Activated T-helper 2 cell treated with anti-CD3 and anti-CD28 coated beads, Interferon-gamma antibody, Interleukin-2, Interleukin-4, amounts not matched to agents 10 μg/mL and 5 μg/mL and 100 μg/mL, durations not matched to agents 14 hours and 24 hours and 36 hours (primary cell): ENCODE results near the gene FDXR. TPM values are rescaled to one million over a fixed set of nuclear protein-coding genes. Genes with fewer than 3 reads are reported as not detected.

Source experiments
- DNase-seq: peaks from one replicate; pipeline ENCODE4 v3.0.0; 2021; ENCODE audit warnings: low spot score
- H3K27ac Mint-ChIP-seq: one replicate; pipeline ENCODE4 v1.8.0; 2021; ENCODE audit warnings: mixed read lengths
- H3K27me3 Mint-ChIP-seq: one replicate; pipeline ENCODE4 v1.8.0; 2021; ENCODE audit warnings: low read depth, mixed read lengths
- H3K36me3 Mint-ChIP-seq: one replicate; pipeline ENCODE4 v1.8.0; 2021; ENCODE audit warnings: low read depth, mixed read lengths
- H3K4me1 Mint-ChIP-seq: one replicate; pipeline ENCODE4 v1.8.0; 2021; ENCODE audit warnings: low read depth, mixed read lengths
- H3K4me3 Mint-ChIP-seq: one replicate; pipeline ENCODE4 v1.8.0; 2021; ENCODE audit warnings: low read depth, mild to moderate bottlenecking, moderate library complexity, mixed read lengths
- H3K9me3 Mint-ChIP-seq: one replicate; pipeline ENCODE4 v1.8.0; 2021; ENCODE audit warnings: mixed read lengths
- intact Hi-C: fragments of 100-400 bp; cut with micrococcal nuclease; formaldehyde crosslinking; loops from one replicate; pipeline ENCODE4 v1.15.1; 2023
- total RNA-seq: library from RNA; stranded (reverse); gene quantifications from 2 replicates; pipeline ENCODE4 v1.2.3, GENCODE V29; 2022

Gene FDXR
- total RNA-seq, 1 donor from 2014 or later: 17.8 TPM

DNA sequence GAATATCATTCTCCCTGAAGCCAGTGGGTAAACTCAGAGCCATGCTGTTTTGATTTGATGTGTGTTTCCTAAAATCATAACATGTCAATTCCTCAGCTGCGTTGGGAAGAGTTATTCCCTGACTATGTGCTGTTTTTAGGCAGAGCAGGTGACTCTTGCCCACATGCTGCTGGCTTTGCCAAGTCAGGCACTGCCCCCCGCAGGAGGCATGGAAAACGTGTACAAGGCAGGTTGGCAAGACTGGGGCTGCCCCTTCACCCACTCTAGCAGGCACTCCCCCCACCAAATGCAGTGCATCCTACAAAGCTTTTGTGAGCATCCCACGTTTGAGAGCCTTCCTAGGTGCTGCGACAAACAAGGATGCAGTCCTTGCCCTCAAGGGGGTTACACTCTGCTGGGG lies 58.3 kb downstream of the FDXR start:
- Mint-ChIP-seq H3K9me3 (no peaks in the 10 kb centered on the region), H3K27ac (no peak overlapping the region), H3K4me1 (peaks cover 9% of the 10 kb centered on the region), H3K27me3 (no peaks in the 10 kb centered on the region), H3K4me3 (no peak overlapping the region), H3K36me3 (peaks cover 12% of the 10 kb centered on the region)
- no peak for DNase-seq
- intact Hi-C loops: no loop called here

Other genes with a start within 250 kb of the FDXR start
- not detected in 2 replicates for gene CD300E, start 249.3 kb downstream of the FDXR start, total RNA-seq
- gene CD300LF, start 160.1 kb downstream of the FDXR start, total RNA-seq: not detected in 2 replicates
- gene RAB37, start 135.7 kb downstream of the FDXR start, total RNA-seq: 9.7 and 12.1 TPM in 2 replicates
- 129 and 133 TPM in 2 replicates for gene NHERF1, start 124.4 kb downstream of the FDXR start, total RNA-seq
- gene NAT9, start 96.6 kb downstream of the FDXR start, total RNA-seq: 55.3 TPM in 2 replicates
- gene GRIN2C, start 13.1 kb downstream of the FDXR start, total RNA-seq: 0.14 and 0.16 TPM in 2 replicates
- gene FADS6, start 20.6 kb upstream of the FDXR start, total RNA-seq: not detected in 2 replicates
- not detected in 2 replicates for gene USH1G, start 50.3 kb upstream of the FDXR start, total RNA-seq
- gene OTOP2, start 51.3 kb upstream of the FDXR start, total RNA-seq: not detected in 2 replicates
- not detected in 2 replicates for gene OTOP3, start 62.9 kb upstream of the FDXR start, total RNA-seq
- gene HID1, start 99.8 kb upstream of the FDXR start, total RNA-seq: 0.07 and 0.37 TPM in 2 replicates
- gene CDR2L, start 114.6 kb upstream of the FDXR start, total RNA-seq: 2.3 and 2.4 TPM in 2 replicates
- 65.4 and 68.1 TPM in 2 replicates for gene MRPL58, start 139.7 kb upstream of the FDXR start, total RNA-seq
- gene ATP5PD, start 174.0 kb upstream of the FDXR start, total RNA-seq: 166 and 170 TPM in 2 replicates
- gene KCTD2, start 174.2 kb upstream of the FDXR start, total RNA-seq: 18.0 and 20.7 TPM in 2 replicates
- gene SLC16A5, start 215.0 kb upstream of the FDXR start, total RNA-seq: 11.6 and 11.8 TPM in 2 replicates
- gene ARMC7, start 237.0 kb upstream of the FDXR start, total RNA-seq: 9.9 and 10.1 TPM in 2 replicates